NCI-H2107 treated with DMSO at 0.1 percent for 48 hours (cell line): ENCODE results near the gene HSD11B1L.
"Not testable (repeated sequence)": the region's sequence is repeated elsewhere in the genome, so short reads cannot be mapped to it uniquely, and the experiment has no call there.

ENCODE experiments used
- DNase-seq: peaks from one replicate; lab custom pipeline; 2025; ENCODE audit not compliant: unreplicated experiment; lab: John Stamatoyannopoulos, UW

HSD11B1L gene

DNA sequence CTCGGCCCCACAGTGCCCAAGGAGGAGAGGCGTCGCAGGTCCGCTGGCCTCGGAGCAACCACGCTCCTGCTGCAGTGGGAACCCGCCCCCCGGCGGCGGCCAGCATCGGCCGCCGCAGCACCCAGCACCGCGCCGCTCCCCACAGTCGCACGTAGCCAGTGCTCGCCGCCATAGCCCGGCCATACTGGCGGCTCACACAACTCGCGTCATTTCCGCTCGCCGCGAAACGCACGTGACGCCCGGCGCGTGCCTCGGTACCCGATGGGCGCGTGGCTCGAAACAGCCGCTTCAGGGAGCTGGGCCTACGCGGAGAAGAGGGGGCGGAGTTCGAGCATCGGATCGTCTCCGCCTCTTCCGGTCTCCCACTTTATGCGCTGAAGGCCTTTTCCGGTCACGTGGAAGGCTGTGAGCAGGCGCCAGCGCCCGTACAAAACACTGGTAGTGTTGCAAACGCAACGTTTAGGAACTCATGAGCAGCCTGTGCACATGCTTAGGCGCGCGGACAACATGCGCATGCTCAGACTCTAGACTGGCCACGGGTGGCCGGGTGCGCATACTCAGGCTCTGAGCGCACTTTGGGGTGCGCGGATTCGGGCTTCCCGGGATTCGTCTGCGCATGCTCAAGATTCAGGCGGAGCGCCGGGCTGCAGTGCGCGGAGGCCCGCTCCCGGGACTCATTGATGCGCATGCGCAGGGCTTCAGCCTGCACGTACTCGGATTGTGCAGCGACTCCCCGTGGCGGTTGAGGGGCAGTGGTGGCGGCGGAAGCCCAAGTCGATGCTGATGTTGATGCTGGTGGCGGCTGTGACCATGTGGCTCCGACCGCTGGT, 39.3 kb downstream of the HSD11B1L start, which contains the start of the genes CATSPERD and LONP1:
TSS of gene CATSPERD (plus strand) at position 677 of the 830 bp plus-strand sequence. CDS start at position 778, 101 bp downstream.
TSS of gene LONP1 (minus strand) at position 186 of the 830 bp plus-strand sequence. CDS start at position 172, 14 bp downstream.
- DNase-seq, result peak; percentile 90

- no peak for DNase-seq
Observed at GRCh38 chr19:5727453-5728050, 46.7 kb downstream of the HSD11B1L start.

DNA sequence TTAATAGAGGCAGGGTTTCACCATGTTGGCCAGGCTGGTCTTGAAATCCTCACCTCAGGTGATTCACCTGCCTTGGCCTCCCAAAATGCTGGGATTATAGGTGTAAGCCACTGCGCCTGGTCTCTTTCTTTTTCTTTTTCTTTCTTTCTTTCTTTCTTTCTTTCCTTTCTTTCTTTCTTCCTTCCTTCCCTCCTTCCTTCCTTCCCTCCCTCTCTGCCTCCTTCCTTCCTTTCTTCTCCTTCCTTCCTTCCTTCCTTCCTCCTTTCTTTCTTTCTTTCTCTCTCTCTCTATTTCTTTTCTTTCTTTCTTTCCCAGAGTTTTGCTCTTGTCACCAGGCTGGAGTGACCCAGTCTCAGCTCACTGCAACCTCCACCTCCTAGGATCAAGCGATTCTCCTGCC, 52.3 kb downstream of the HSD11B1L start:
- not testable (repeated sequence) for DNase-seq
